Mucosa of descending colon (tissue), 3 donors: ENCODE results near the gene RNASE11. TPM values are rescaled to one million over a fixed set of nuclear protein-coding genes. Genes with fewer than 3 reads are reported as not detected.

ENCODE experiments used
- ATAC-seq: fragments of 200-7000 bp; cut with Tn5 transposase; one replicate; pipeline ENCODE4 v1.9.1; 2020; ENCODE audit warnings: mild to moderate bottlenecking, moderate library complexity
- DNase-seq, 3 donors: peaks; one replicate each; pipeline ENCODE4 v3.0.0-alpha.2; 2020
- H3K36me3 ChIP-seq: fragments of 200-600 bp; one replicate; pipeline ENCODE4 v1.8.0; 2021; ENCODE audit warnings: low read depth, mild to moderate bottlenecking
- H3K4me1 ChIP-seq: fragments of 200-600 bp; one replicate; pipeline ENCODE4 v1.8.0; 2021; ENCODE audit warnings: low read depth, mild to moderate bottlenecking
- H3K4me3 ChIP-seq: fragments of 200-600 bp; one replicate; pipeline ENCODE4 v1.8.0; 2021; ENCODE audit warnings: mild to moderate bottlenecking
- H3K9me3 ChIP-seq: fragments of 200-600 bp; one replicate; pipeline ENCODE4 v1.8.0; 2021; ENCODE audit warnings: mild to moderate bottlenecking
- intact Hi-C, 2 donors: fragments of 100-400 bp; cut with DNase I in 1 of 2; cut with micrococcal nuclease in 1 of 2; formaldehyde crosslinking; loops; one replicate each; pipeline versions ENCODE4 v1.11.0 to v1.11.1; 2022; cut with DNase I, micrococcal nuclease
- total RNA-seq, 3 donors: library from RNA; stranded (reverse); fragmentation: NEBNext Ultra II Directional in 2 of 3; extraction: Animal tissue kit (Norgen Biotek cat#: 25700) in 2 of 3; gene quantifications; one replicate each; pipeline versions ENCODE4 v1.2.1 to v1.2.4, GENCODE V29; 2021 to 2023
- TF ChIP-seq, protein P1 (sequence below): fragments of 200-600 bp; IDR thresholded peaks from one replicate; pipeline ENCODE4 v1.8.0; 2022; ENCODE audit warnings: antibody characterized with exemption, mild to moderate bottlenecking
- donor health status: DM: no; HTN: no; CAD: no; lungs with moderate emphysema.
- donor health status: DM: no; HTN: no; CAD: no.
- donor health status: DM: no; HTN: yes; CAD: no.

RNASE11 gene
- total RNA-seq, 3 donors from 2014 or later: not detected

DNA sequence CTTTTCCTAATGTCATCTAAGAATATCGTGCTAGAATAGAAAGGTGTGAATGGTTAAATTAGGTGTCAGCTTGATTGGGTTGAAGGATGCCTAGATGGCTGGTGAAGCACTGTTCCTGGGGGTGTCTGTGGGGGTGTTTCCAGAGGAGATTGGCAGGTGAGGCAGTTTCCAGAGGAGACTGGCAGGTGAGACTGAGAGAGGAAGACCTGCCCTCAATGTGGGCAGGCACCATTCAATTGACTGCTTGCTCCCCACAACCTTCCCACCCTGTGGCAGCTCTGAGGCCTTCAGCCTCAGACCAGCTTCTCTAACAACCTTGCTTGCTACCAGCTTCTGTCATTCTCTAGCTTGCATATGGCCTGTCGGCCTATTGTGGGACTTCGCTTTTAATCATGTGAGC lies 36.2 kb downstream of the RNASE11 start:
- ATAC-seq (no peak), DNase-seq (no peak)
- Histone ChIP-seq H3K9me3 (no peaks in the 10 kb centered on the region), H3K4me1 (no peaks in the 10 kb centered on the region), H3K36me3 (no peaks in the 10 kb centered on the region), H3K4me3 (no peak overlapping the region)
- TF ChIP-seq, protein P1, sequence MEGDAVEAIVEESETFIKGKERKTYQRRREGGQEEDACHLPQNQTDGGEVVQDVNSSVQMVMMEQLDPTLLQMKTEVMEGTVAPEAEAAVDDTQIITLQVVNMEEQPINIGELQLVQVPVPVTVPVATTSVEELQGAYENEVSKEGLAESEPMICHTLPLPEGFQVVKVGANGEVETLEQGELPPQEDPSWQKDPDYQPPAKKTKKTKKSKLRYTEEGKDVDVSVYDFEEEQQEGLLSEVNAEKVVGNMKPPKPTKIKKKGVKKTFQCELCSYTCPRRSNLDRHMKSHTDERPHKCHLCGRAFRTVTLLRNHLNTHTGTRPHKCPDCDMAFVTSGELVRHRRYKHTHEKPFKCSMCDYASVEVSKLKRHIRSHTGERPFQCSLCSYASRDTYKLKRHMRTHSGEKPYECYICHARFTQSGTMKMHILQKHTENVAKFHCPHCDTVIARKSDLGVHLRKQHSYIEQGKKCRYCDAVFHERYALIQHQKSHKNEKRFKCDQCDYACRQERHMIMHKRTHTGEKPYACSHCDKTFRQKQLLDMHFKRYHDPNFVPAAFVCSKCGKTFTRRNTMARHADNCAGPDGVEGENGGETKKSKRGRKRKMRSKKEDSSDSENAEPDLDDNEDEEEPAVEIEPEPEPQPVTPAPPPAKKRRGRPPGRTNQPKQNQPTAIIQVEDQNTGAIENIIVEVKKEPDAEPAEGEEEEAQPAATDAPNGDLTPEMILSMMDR: no peak
- intact Hi-C loops: no loop called here

- ATAC-seq: no peak
- Histone ChIP-seq H3K36me3 (no peaks in the 10 kb centered on the region), H3K9me3 (no peaks in the 10 kb centered on the region), H3K4me1 (no peaks in the 10 kb centered on the region), H3K4me3 (no peak overlapping the region)
- TF ChIP-seq, protein P1: no peak
- intact Hi-C loops: no loop called here
- no peak for DNase-seq
Observed at GRCh38 chr14:20550926-20551325, 36.9 kb downstream of the RNASE11 start.

GRCh38 chr14:20548414-20549158 lies 39.2 kb downstream of the RNASE11 start:
- no peaks in the 10 kb centered on the region for H3K9me3 ChIP-seq
- ATAC-seq (no peak), DNase-seq (no peak)
- TF ChIP-seq, protein P1: no peak
- no peak overlapping the region for H3K4me3 ChIP-seq
- intact Hi-C loops: no loop called here
- no peaks in the 10 kb centered on the region for H3K4me1 ChIP-seq
- no peaks in the 10 kb centered on the region for H3K36me3 ChIP-seq

DNA sequence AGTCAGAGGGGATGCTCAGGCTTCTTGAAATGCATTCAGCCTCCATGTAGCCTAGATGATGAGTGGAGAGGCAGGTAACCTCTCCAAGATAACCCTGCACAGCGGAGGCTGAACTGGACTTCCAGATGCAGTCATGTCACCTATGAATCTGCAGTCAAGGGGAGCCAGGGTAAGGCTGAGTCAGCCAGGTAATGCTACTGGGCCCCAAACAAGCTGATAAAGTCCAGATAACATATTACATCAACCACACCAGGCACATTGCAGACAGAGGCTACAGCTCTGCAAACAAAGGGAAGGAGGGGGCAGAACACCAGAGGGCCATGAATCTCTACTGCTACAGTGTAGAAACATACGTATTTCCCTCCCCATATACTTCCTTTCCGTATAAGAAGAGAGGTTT lies 40.9 kb downstream of the RNASE11 start:
- TF ChIP-seq, protein P1: no peak
- no peaks in the 10 kb centered on the region for H3K9me3 ChIP-seq
- ATAC-seq (no peak), DNase-seq (no peak)
- no peaks in the 10 kb centered on the region for H3K4me1 ChIP-seq
- no peaks in the 10 kb centered on the region for H3K36me3 ChIP-seq
- no peak overlapping the region for H3K4me3 ChIP-seq
- intact Hi-C loops: no loop called here

DNA sequence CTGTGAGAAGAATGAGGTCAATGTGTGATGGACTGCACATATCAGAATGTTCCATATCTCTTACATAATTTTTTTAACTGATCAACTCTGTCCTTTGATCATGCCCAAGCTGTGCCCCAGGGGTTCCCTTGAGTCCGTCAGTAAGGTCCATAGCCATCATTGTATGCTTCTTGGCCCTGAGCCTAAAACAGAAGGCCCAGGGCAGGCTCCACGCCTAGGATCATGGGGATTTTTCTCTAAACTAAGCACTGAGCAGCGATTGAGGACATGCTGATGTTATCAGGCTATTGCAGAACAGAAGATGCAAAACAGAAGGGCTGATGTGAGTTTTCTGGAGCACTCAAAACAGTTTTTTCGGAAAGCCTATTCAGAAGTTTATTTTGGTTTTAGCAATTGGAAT lies 47.9 kb downstream of the RNASE11 start:
- Histone ChIP-seq H3K36me3 (no peaks in the 10 kb centered on the region), H3K4me3 (no peak overlapping the region), H3K9me3 (no peaks in the 10 kb centered on the region), H3K4me1 (no peaks in the 10 kb centered on the region)
- DNase-seq: no peak
- TF ChIP-seq, protein P1: no peak
- ATAC-seq: no peak
- intact Hi-C loops: loop anchor here (10.0 kb wide), 2 partner anchors 65 to 155 kb away; no protein-coding TSS in a partner anchor

Other genes starting within 250 kb of the RNASE11 start
- 10 to 100 TPM in 2 of 3 donors, 1 to 10 TPM in 1; 9.3 to 20.1 (median 14.8) TPM for gene PARP2, start 244.4 kb downstream of the RNASE11 start, total RNA-seq
- 100 to 1,000 TPM in 1 of 3 donors, 10 to 100 TPM in 2; 68.7 to 121 (median 85.8) TPM for gene TEP1, start 174.5 kb downstream of the RNASE11 start, total RNA-seq
- gene KLHL33, start 151.8 kb downstream of the RNASE11 start, total RNA-seq: under 1 TPM; 0.12 to 0.85 (median 0.27) TPM
- 10 to 100 TPM; 32.7 to 52.0 (median 35.9) TPM for gene OSGEP, start 133.2 kb downstream of the RNASE11 start, total RNA-seq
- gene APEX1, start 132.8 kb downstream of the RNASE11 start, total RNA-seq: 100 to 1,000 TPM in 1 of 3 donors, 10 to 100 TPM in 2; 83.9 to 115 (median 93.8) TPM
- gene PIP4P1, start 126.6 kb downstream of the RNASE11 start, total RNA-seq: 10 to 100 TPM; 40.6 to 48.4 (median 45.5) TPM
- gene PNP, start 118.6 kb downstream of the RNASE11 start, total RNA-seq: 10 to 100 TPM; 38.8 to 74.8 (median 72.8) TPM
- gene RNASE10, start 82.5 kb downstream of the RNASE11 start, total RNA-seq: 1 to 10 TPM in 1 of 3 donors, under 1 TPM in 2; 0.60 to 1.0 (median 0.93) TPM
- gene RNASE9, start 27.0 kb downstream of the RNASE11 start, total RNA-seq: not detected
- gene RNASE12, start 3.4 kb upstream of the RNASE11 start, total RNA-seq: not detected
- not detected for gene OR6S1, start 53.7 kb upstream of the RNASE11 start, total RNA-seq
- 10 to 100 TPM; 35.9 to 37.4 (median 36.4) TPM for gene RNASE4, start 96.6 kb upstream of the RNASE11 start, total RNA-seq
- 10 to 100 TPM; 25.0 to 50.1 (median 41.0) TPM for gene ANG, start 100.8 kb upstream of the RNASE11 start, total RNA-seq
- not detected for gene EDDM3A, start 157.9 kb upstream of the RNASE11 start, total RNA-seq
- not detected for gene EDDM3B, start 180.4 kb upstream of the RNASE11 start, total RNA-seq
- gene RNASE6, start 193.3 kb upstream of the RNASE11 start, total RNA-seq: 10 to 100 TPM in 1 of 3 donors, 1 to 10 TPM in 2; 3.3 to 13.7 (median 9.1) TPM
- gene RNASE1, start 214.8 kb upstream of the RNASE11 start, total RNA-seq: 100 to 1,000 TPM; 105 to 275 (median 203) TPM